Measurements from ENCODE around the gene TMEM170A. TPM values are rescaled to one million over a fixed set of nuclear protein-coding genes. Genes with fewer than 3 reads are reported as not detected.
A peak's percentile ranks its signal among the peaks of the same experiment; 100 is the strongest.

The TMEM170A gene
- total and polyA plus RNA-seq, 7 donors, result 12.7 to 24.5 (median 15.9) TPM

GRCh38 chr16:75495076-75495674, 30.7 kb upstream of the TMEM170A start, which contains the start of gene CHST6:
CHST6 (minus strand) TSS chr16:75495441; CDS start chr16:75479828, 15,613 bp downstream.
- no peak for DNase-seq
- TF ChIP-seq, protein P1, sequence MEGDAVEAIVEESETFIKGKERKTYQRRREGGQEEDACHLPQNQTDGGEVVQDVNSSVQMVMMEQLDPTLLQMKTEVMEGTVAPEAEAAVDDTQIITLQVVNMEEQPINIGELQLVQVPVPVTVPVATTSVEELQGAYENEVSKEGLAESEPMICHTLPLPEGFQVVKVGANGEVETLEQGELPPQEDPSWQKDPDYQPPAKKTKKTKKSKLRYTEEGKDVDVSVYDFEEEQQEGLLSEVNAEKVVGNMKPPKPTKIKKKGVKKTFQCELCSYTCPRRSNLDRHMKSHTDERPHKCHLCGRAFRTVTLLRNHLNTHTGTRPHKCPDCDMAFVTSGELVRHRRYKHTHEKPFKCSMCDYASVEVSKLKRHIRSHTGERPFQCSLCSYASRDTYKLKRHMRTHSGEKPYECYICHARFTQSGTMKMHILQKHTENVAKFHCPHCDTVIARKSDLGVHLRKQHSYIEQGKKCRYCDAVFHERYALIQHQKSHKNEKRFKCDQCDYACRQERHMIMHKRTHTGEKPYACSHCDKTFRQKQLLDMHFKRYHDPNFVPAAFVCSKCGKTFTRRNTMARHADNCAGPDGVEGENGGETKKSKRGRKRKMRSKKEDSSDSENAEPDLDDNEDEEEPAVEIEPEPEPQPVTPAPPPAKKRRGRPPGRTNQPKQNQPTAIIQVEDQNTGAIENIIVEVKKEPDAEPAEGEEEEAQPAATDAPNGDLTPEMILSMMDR (IDR thresholded peaks at IDR 0.05), result no peak
- TF ChIP-seq POLR2AphosphoS5 (IDR thresholded peaks at IDR 0.05), result peak in 2 of 4 donors; percentile 28 to 47
- Histone ChIP-seq H3K36me3 (no peaks in the 10 kb centered on the region), H3K4me3 (peak within 1 kb of the TSS; percentile 20 to 47 (median 36)), H3K4me1 (peaks cover 0 to 17% (median 12%) of the 10 kb centered on the region in 4 donors), H3K27me3 (peaks cover 0 to 32% (median 6%) of the 10 kb centered on the region in 3 donors), H3K9me3 (no peaks in the 10 kb centered on the region), H3K27ac (peak within 1 kb of the TSS in 1 of 4 donors; percentile 4)
- 2% methylated on average over 43 of the region's 43 CpGs for WGBS, 2 donors
- intact Hi-C loops (cut with DNase I), result no loop called here

DNA sequence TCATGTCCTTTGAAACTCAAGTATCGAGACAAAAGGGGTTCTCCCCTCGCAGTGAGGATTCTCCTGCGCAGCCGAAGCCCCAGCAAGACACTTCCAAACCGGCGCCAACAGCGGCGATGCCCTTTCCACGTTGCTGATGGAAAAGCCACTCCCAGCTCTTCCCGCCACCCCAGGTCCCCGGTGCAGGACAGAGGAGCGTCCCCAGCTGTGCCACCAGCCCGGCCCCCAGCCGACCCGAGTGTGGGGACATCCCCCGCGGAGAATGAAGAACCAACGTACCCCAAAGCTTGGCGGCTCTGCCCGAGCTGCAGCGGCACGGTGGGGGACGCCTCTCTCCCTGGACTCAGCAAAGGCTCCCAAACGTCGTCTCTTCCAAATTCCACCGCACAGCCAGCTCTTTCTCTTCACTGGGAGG, 30.2 kb upstream of the TMEM170A start:
- H3K27me3 ChIP-seq, result peaks cover 0 to 32% (median 6%) of the 10 kb centered on the region in 3 donors
- H3K9me3 ChIP-seq, result no peaks in the 10 kb centered on the region
- peaks cover 0 to 17% (median 12%) of the 10 kb centered on the region in 4 donors for H3K4me1 ChIP-seq
- no peak for DNase-seq
- peak overlapping the region; percentile 20 to 47 (median 36) for H3K4me3 ChIP-seq
- TF ChIP-seq EP300 (IDR thresholded peaks at IDR 0.05) (no peak), POLR2AphosphoS5 (IDR thresholded peaks at IDR 0.05) (no peak), POLR2A (IDR thresholded peaks at IDR 0.05) (no peak)
- TF ChIP-seq, protein P1 (IDR thresholded peaks at IDR 0.05), result no peak
- intact Hi-C loops (cut with DNase I), result no loop called here
- H3K36me3 ChIP-seq, result no peaks in the 10 kb centered on the region
- 4 to 14% methylated on average over 26 of the region's 26 CpGs for WGBS, 2 donors
- H3K27ac ChIP-seq, result peak overlapping the region in 1 of 4 donors; percentile 4

GRCh38 chr16:75494184-75494583, 29.7 kb upstream of the TMEM170A start:
- DNase-seq, result no peak
- intact Hi-C loops (cut with DNase I), result no loop called here
- TF ChIP-seq EP300 (IDR thresholded peaks at IDR 0.05) (no peak), POLR2A (IDR thresholded peaks at IDR 0.05) (no peak), POLR2AphosphoS5 (IDR thresholded peaks at IDR 0.05) (no peak)
- TF ChIP-seq, protein P1 (IDR thresholded peaks at IDR 0.05), result no peak
- peaks cover 0 to 32% (median 6%) of the 10 kb centered on the region in 3 donors for H3K27me3 ChIP-seq
- no peaks in the 10 kb centered on the region for H3K9me3 ChIP-seq
- H3K4me1 ChIP-seq, result peaks cover 0 to 17% (median 12%) of the 10 kb centered on the region in 4 donors
- no peak overlapping the region for H3K27ac ChIP-seq
- WGBS, 2 donors, result 73 to 74% methylated on average over 5 of the region's 5 CpGs
- H3K4me3 ChIP-seq, result peak overlapping the region in 2 of 4 donors; percentile 46 to 47
- no peaks in the 10 kb centered on the region for H3K36me3 ChIP-seq

- intact Hi-C loops (cut with DNase I), result no loop called here
- no peak overlapping the region for H3K4me3 ChIP-seq
- DNase-seq, result no peak
- H3K36me3 ChIP-seq, result no peaks in the 10 kb centered on the region
- H3K27ac ChIP-seq, result no peak overlapping the region
- WGBS, 2 donors, result 54 to 84% methylated on average over 1 of the region's 1 CpG
- peaks cover 0 to 14% (median 12%) of the 10 kb centered on the region in 4 donors for H3K4me1 ChIP-seq
- TF ChIP-seq POLR2A (IDR thresholded peaks at IDR 0.05), result no peak
- no peaks in the 10 kb centered on the region for H3K9me3 ChIP-seq
- H3K27me3 ChIP-seq, result peaks cover 0 to 32% (median 6%) of the 10 kb centered on the region in 3 donors
These were observed 27.4 kb upstream of the TMEM170A start for GRCh38 chr16:75491876-75492275.

DNA sequence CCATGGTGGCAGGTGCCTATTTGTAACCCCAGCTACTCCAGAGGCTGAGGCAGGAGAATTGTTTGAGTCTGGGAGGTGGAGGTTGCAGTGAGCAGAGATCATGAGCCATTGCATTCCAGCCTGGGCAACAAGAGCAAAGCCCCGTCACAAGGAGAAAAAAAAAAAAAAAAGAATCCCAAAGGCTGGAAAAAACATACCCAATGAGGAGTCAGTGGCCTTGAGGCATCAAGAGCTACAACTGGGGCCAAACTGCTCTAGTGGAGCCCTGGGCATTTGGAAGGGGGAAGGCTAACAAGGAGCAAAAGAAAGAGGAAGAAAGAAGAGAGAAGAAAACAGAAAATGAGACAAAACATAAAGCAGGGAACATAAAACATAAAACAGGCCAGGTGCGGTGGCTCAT, 23.8 kb upstream of the TMEM170A start:
- Histone ChIP-seq H3K27ac (no peak overlapping the region), H3K9me3 (no peaks in the 10 kb centered on the region), H3K36me3 (no peaks in the 10 kb centered on the region), H3K4me3 (no peak overlapping the region), H3K4me1 (no peaks in the 10 kb centered on the region), H3K27me3 (peaks cover 0 to 18% (median 0%) of the 10 kb centered on the region in 3 donors)
- no peak for TF ChIP-seq POLR2A (IDR thresholded peaks at IDR 0.05)
- no peak for TF ChIP-seq POLR2AphosphoS5 (IDR thresholded peaks at IDR 0.05)
- TF ChIP-seq EP300 (IDR thresholded peaks at IDR 0.05), result no peak
- TF ChIP-seq, protein P1 (IDR thresholded peaks at IDR 0.05), result no peak
- WGBS, 2 donors, result 96 to 97% methylated on average over 2 of the region's 2 CpGs
- DNase-seq, result no peak
- intact Hi-C loops (cut with DNase I), result no loop called here
